Cardiac muscle cell (in vitro differentiated cells and primary cell): ENCODE data around the gene ADGRD2. TPM values are rescaled to one million over a fixed set of nuclear protein-coding genes. Genes with fewer than 3 reads are reported as not detected.

ENCODE experiments used
- DNase-seq, 2 donors: peaks; one replicate each; pipeline versions ENCODE4 v3.0.0 to v3.0.0-alpha.2; 2010 to 2017; ENCODE audit warnings: low read depth in 1 of 2, low spot score in 1 of 2
- H3K27ac ChIP-seq: fragments of 200-600 bp; sonication (generic); 2 replicates; pipeline ENCODE4 v1.5.1; 2016
- H3K27me3 ChIP-seq: fragments of 200-600 bp; sonication (generic); 2 replicates; pipeline ENCODE4 v1.6.0; 2016; ENCODE audit warnings: control low read depth
- H3K36me3 ChIP-seq: fragments of 200-600 bp; sonication (generic); 2 replicates; pipeline ENCODE4 v1.5.1; 2016; ENCODE audit warnings: control low read depth
- H3K4me1 ChIP-seq: fragments of 200-600 bp; sonication (generic); 2 replicates; pipeline ENCODE4 v1.8.1; 2017; ENCODE audit warnings: low read depth, mild to moderate bottlenecking, mixed run types
- H3K4me3 ChIP-seq: fragments of 200-600 bp; sonication (generic); 2 replicates; pipeline ENCODE4 v1.5.1; 2016; ENCODE audit warnings: mild to moderate bottlenecking
- H3K9me3 ChIP-seq: fragments of 200-600 bp; sonication (generic); 2 replicates; pipeline ENCODE4 v1.5.1; 2017; ENCODE audit warnings: low read depth, mild to moderate bottlenecking, control low read depth
- CTCF ChIP-seq: IDR thresholded peaks from 2 replicates; pipeline ENCODE4 v1.5.1; 2012; ENCODE audit warnings: low read depth, mild to moderate bottlenecking, low read length
- polyA plus RNA-seq: library from polyadenylated mRNA; unstranded; fragments of >200 nt; fragmentation: Nextera tagmentation; extraction: Ambion mirVana; gene quantifications from 2 replicates; pipeline ENCODE4 v1.2.1, GENCODE V29; 2016
- total RNA-seq: library from RNA; depleted of rRNA; stranded (reverse); fragments of >200 nt; gene quantifications from 2 replicates; pipeline ENCODE4 v1.2.3, GENCODE V29; 2016

Gene ADGRD2
- total and polyA plus RNA-seq, 2 experiments from 2014 or later: not detected

DNA sequence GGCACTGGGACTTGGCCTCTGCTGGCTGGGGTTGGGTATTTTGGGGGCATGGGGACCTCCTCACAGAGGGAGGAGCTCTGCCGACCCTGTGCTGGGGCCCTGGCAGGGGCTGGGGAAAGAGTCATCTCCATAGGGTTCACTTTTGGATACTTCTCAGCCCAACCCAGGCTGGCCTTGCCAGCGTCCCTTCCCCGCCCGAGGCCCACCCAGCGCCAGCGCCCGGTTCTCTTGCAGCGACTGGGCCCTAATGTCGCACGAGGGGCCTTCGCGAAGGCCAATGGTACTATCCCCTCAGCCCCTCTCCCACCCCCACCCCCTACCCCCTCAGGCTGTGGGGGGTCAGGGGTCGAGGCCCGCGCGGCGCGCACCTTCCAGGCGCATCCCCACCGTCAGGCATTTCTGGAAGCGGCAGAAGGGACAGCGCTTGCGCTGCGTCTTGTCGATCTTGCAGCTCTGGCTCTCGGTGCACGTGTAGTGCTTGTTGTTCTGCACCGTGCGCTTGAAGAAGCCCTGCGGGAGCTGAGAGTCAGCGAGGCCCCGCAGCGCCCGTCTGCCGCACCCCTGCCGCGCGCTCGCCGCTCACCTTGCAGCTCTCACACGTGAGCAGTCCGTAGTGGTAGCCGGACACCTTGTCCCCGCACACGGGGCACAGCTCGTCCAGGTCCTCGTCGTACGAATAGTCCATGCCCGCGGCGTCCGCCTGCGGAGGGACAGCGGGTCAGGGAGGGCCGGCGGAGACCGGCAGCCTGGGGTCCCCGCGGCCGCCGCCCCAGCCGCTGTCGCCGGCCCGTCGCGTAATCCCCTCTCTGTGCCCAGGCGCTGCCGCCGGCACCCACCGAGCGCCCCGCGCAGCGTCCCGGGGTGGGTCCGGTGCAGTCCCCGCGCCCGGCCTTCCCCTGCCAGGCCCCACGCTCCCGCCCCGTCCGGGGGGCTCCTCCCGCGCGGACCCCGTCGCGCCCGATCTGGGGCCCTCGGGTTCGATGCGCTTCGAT lies 52.8 kb downstream of the ADGRD2 start:
- peaks cover 70% of the 10 kb centered on the region for H3K27me3 ChIP-seq
- H3K36me3 ChIP-seq: no peaks in the 10 kb centered on the region
- DNase-seq: peak in 1 of 2 donors; percentile 8
- H3K27ac ChIP-seq: no peak overlapping the region
- TF ChIP-seq CTCF: no peak
- no peaks in the 10 kb centered on the region for H3K9me3 ChIP-seq
- H3K4me1 ChIP-seq: no peaks in the 10 kb centered on the region
- H3K4me3 ChIP-seq: no peak overlapping the region

DNA sequence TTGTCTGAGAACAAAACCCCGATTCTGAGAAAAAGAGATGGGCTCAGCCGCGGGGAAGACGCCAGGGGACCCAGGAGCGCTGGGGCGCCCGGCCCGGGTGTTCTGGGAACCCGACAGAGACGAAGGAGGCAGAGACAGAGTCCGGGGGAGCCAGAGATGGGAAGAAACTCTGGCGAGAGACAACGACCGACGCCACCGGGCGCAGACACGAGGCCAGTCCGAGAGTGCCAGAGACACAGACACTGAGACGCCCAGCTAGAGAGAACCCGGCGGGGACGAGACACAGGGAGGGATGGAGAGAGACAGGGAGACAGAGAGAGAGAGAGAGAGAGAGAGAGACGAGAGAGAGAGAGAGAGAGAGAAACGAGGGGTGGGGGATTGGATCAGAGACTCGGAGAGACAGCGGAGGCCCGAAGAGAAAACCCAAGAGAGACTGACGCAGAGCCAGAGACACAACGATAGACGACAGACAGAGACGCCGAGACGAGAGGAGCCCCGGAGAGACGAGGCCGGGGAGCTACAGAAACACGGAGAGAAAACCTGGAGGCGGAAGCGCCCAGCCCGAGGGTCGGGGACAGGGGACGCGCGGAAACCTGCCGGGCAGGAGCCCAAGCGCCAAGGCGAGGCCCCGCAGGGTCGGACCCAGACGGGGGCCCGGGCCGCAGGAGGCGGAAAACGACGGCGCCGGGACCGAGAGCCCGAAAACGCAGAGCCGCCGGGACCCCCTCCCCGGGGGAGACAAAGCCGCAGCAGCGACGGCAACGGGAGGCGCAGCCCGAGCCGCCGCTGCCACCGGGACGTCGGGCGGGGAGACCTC lies 53.7 kb downstream of the ADGRD2 start:
- DNase-seq: no peak
- peaks cover 70% of the 10 kb centered on the region for H3K27me3 ChIP-seq
- no peaks in the 10 kb centered on the region for H3K9me3 ChIP-seq
- H3K4me1 ChIP-seq: no peaks in the 10 kb centered on the region
- no peak overlapping the region for H3K27ac ChIP-seq
- TF ChIP-seq CTCF: no peak
- H3K36me3 ChIP-seq: no peaks in the 10 kb centered on the region
- H3K4me3 ChIP-seq: peak overlapping the region; percentile 17

DNA sequence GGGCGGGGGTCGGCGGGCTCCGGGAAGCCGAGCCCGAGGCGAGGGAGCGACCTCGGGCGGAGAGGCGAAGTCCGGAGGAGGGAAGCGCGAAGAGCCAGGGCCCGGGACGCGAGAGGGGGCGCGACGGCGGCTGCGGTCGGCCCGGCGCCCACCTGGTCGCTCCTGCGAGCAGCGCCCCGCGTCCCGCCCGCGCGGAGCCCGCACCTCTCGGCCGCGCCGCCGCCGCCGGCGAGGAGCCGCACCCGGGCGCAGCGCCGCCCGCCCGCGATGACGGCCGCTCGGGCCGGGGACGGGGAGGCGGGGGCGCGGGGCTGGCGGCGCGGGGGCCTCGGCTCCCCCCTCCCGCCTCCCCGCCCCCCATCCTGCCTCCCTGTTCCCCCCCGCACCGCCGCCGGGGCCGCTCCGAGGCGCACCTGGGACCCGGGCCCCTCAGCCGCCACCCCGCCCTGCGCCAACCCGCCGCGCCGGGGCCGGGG lies 54.3 kb downstream of the ADGRD2 start:
- peaks cover 70% of the 10 kb centered on the region for H3K27me3 ChIP-seq
- no peaks in the 10 kb centered on the region for H3K36me3 ChIP-seq
- peak overlapping the region; percentile 17 for H3K4me3 ChIP-seq
- no peaks in the 10 kb centered on the region for H3K9me3 ChIP-seq
- no peak for TF ChIP-seq CTCF
- no peak for DNase-seq
- no peaks in the 10 kb centered on the region for H3K4me1 ChIP-seq
- H3K27ac ChIP-seq: no peak overlapping the region

DNA sequence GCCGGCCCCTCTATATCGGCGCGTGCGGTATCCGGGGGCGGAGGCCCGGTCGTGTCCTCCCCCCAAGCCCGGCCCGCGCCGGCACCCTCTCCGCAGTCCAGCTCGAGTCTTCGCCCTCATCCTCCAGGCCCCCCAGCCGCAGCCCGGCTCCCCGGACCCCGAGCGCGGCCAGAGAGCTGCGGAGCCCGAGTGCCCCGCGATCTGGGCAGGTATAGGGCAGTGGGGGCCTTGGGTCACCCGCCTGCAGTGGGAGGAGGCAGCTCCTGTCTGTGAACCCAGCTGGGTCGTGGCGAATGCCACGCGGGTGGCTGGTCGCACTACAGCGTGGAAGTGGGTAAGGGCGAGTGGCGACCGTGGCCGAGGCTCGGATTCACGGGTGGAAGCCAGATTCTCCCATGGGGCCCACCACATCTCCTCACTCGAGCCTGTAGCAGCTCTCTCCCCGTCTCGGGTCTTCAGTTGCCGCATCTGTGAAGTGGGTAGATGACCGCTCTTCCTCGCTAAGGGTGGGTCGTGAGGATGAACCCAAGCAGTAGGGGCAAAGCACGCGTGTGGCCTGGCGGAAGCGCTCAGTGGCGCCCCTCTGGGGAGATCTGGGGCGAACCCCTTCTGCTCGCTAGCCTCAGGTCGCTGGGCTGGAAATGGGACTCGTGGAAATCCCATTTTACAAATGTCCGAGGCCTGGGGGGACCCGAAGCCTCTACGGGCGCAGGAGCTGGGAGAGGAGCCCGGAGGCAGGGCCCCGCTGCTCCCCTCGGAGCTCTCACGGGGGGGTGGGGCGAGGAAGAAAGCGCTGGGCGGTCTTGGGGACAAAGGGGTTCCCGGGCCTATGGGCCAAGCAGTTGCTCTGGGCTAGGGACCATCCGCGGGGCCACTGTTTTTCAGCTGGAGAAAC lies 55.0 kb downstream of the ADGRD2 start:
- H3K27me3 ChIP-seq: peaks cover 64% of the 10 kb centered on the region
- no peak for DNase-seq
- no peaks in the 10 kb centered on the region for H3K4me1 ChIP-seq
- no peak for TF ChIP-seq CTCF
- H3K4me3 ChIP-seq: no peak overlapping the region
- H3K36me3 ChIP-seq: no peaks in the 10 kb centered on the region
- H3K9me3 ChIP-seq: no peaks in the 10 kb centered on the region
- H3K27ac ChIP-seq: no peak overlapping the region

DNA sequence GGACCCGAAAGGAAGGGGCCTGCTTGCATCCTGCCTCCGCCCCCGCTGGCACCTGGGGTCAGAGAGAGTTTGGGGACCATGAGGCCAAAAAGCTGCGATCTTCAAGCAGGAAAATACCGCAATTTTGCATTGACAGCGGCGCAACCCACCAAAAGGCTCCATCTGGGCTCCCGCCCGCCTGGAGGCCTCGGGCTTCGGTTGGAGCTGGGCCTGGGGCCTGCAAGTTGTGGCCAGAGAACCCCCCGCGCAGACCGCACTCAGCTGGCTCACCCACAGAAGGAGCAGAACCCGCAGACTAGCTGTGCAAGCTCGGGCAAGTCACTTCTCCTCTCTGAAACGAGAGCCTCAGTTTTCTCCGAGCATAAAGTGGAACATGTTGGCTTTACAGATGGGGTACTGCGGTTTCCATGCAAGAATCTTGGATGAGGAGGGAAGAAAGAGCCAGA lies 55.7 kb downstream of the ADGRD2 start:
- H3K27me3 ChIP-seq: peaks cover 57% of the 10 kb centered on the region
- no peaks in the 10 kb centered on the region for H3K36me3 ChIP-seq
- no peaks in the 10 kb centered on the region for H3K4me1 ChIP-seq
- no peak overlapping the region for H3K27ac ChIP-seq
- TF ChIP-seq CTCF: no peak
- no peaks in the 10 kb centered on the region for H3K9me3 ChIP-seq
- no peak for DNase-seq
- no peak overlapping the region for H3K4me3 ChIP-seq
